NCI-H1930 (cell line): ENCODE results near the gene ARAP1.

Experiments used
- DNase-seq, 2 experiments: peaks; one replicate each; lab custom pipeline; 2025; lab: John Stamatoyannopoulos, UW

Gene ARAP1

DNA sequence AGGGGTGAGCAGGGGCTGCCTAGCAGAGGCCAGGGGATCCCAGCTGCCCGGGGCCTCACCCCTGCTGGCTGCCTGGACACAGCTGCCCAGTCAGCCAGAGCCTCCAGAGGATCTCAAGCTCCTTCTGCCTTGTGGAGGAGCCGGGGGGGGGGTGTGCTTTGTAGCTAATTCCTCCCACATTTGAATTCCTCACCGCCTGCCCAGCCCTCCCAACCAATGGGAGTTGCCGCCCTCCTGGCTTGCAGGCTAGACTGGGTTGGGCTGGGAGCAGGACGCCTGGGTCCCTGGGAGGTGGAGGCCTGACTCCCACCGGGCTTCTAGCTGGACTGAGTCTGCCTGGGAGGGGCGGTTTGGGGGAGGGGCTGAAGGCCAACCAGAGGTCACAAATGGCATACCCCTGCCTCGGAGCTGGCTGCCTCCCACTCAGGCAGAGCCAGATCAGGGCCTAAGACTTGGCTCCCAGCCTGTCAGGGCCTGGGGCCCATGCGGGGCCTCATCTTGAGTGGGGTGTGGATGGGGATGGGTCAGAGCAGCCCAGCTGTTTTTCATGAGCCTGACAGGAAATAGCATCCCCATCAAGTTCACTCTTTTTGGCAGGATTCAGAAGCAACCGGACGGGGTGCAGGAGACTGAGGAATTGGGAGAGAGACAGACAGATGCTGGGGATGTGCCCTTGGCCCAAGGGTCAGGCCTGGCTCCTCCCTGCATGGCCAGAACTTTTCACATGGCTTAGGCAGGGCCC is 48.8 kb downstream of the ARAP1 start:
- no peak for DNase-seq

DNA sequence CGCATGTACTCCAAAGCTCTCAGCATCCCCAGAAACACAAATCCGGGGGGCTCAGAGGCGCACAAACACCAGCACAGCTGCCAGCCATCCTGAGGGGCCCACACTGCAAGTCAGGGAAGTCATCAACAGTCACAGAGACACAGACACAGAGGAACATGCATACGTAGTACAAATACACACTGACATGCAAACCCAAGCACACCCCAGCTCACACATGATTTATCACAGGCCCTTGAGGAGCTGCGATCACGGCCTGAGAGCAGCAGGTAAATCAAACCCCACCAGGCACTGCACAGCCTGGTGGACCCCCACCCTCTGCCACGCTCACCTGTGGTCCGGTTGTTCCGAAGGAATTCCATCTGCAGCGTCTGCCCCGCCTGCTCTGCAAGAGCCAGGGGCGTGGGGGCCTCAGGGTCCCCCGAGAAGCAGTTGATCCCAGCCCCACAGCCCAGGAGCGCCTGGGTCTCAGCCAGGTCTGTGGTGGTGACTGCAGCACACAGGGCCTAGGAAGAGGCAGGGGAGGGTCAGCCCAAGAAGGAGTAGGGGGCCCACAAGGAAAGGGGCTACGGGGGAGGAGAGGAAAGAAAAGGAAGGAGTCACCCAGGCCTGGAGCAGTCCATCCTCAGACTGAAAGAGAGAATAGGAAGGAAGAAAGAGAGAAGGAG is 49.5 kb downstream of the ARAP1 start:
- no peak for DNase-seq

DNA sequence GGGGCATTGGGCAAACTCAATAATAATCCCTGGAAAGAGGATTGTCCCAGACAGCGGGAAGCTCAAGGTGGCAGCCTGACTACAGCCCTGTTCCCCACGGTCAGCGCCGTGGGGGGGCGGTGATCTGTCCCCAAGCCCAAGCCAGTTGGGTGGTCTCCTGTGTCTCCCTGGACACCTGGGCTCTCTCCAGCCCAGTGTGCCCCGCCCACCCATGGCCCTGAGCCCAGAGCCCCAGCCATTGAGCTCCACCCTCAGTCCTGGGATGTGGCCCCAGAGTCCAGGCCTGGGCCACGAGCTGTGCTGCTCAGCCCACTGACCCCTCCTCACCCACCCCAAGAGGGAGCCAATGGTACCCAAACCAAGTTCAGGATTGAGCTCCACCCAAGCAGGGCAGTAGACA is 50.1 kb downstream of the ARAP1 start:
- no peak for DNase-seq

- DNase-seq = no peak
Measured at GRCh38 chr11:72701466-72701865, 50.7 kb downstream of the ARAP1 start.

- DNase-seq = no peak
Measured at GRCh38 chr11:72700146-72700545, 52.1 kb downstream of the ARAP1 start.

- DNase-seq = no peak
Measured at GRCh38 chr11:72697814-72698213, 54.4 kb downstream of the ARAP1 start.

- DNase-seq = no peak
Measured at GRCh38 chr11:72696866-72697700, 55.1 kb downstream of the ARAP1 start.

DNA sequence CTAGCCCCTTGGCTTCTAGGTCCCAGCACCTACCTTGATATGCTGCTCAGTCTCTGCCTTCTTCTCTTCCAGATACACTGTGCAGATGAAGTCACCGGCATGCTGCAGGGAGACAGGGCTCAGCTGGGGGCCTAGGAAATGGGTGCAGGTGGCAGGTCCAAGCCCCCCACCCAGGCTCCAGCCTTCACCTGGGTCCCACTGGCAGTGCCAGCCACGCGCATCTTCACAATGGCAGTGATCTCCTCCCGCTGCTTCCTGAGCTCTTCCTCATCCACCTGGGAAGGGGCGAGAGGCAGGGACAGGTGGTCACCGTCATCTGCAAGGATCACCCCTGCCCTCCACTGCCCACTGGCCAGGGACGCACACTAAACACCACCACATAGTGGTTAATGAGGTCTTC is 56.9 kb downstream of the ARAP1 start:
- no peak for DNase-seq

DNA sequence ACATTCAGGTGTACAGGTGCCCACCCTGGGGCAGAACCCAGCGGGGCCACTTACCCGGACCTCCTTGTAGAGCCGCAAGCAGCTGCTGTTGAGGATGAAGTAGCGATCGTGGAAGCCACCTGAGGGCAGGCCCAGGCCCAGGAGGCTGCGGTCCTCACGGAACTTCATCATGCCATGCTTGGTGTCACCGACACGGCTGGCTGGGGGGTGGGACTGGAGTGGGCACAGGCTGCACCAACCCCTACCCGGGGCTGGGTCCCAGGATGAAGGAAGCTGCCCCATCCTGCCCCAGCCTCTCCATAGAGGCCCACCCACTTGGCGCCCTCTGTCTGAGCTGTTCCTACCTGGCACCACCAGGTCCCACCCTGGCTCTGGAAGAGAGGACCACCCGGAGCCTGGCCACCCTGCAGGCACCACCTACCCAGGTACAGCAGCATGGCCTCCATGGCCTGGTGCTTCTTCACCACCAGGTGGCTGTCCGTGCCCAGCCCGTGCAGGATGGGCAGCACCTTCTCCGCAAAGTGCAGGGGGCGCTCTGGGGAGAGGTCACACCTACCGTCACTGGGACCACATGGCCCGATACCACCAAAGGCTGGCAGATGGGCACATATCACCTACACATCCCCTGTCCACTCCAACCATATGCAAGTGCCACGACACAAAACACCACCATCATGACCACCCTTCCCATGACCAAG is 58.8 kb downstream of the ARAP1 start:
- DNase-seq = no peak

GRCh38 chr11:72692498-72693237 is 59.5 kb downstream of the ARAP1 start:
- no peak for DNase-seq

DNA sequence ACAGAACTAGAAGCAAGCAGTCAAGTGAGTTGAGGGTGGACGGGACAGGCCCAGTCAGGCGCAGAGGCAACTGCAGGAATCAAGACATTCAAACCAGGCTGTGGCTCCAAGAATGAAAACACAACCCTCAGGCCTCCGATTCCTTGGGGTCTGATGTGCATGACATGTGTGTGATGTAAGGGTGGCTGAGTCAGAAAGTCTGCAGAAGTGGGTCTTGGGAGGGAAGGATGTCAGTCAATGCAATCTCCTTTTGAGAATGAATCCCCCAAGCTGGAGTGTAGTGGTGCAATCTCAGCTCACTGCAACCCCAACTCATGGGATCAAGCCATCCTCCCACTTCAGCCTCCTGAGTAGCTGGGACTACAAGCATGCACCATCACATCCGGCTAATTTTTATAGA is 62.0 kb downstream of the ARAP1 start:
- no peak for DNase-seq

GRCh38 chr11:72688929-72689328 is 63.3 kb downstream of the ARAP1 start:
- DNase-seq = no peak

DNA sequence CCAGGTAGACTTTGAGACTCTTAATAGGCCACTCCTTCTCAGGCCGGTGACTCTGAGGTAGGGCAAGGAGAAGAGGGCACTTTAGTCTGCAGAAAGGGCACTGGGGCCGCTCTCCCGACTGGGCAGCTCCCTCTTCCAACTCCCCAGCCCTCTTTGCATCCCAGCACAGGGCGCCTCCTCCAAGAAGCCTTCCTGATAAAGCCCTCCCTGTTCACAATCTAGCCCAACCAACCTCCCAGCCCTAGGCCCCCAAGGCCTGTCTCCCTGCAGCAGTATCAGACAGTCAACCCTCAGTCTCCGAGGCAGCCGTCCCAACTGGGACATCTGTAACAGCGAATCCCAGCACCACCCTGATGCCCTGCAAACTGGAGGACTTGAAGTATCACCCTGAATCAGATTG is 63.7 kb downstream of the ARAP1 start:
- DNase-seq = no peak

DNA sequence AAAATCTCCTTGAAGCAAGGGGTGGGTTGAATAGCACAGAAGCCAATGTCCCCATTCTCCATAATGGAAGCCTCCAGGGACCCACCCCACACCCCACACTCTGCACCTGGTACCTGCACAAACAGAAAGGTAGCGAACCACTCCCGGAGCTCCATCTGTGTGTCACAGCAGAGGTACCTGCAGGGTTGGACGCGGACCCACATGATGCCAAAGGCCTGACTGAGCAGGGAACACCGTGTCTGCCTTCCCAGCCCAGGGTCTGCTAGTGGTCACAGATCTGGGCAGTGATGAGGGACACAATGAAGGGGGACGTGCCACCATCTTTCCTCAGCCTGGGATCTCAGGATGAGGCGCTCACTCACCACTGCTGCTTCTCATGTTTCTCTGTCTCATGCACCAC is 64.9 kb downstream of the ARAP1 start:
- DNase-seq = no peak

- DNase-seq = no peak
Measured at GRCh38 chr11:72686639-72687220, 65.5 kb downstream of the ARAP1 start.

GRCh38 chr11:72685560-72686480 is 66.4 kb downstream of the ARAP1 start:
- no peak for DNase-seq

GRCh38 chr11:72684236-72684912 is 67.8 kb downstream of the ARAP1 start:
- DNase-seq = peak in 1 of 2 experiments; percentile 33

GRCh38 chr11:72683782-72684200 is 68.4 kb downstream of the ARAP1 start:
- DNase-seq = peak in 1 of 2 experiments; percentile 48

DNA sequence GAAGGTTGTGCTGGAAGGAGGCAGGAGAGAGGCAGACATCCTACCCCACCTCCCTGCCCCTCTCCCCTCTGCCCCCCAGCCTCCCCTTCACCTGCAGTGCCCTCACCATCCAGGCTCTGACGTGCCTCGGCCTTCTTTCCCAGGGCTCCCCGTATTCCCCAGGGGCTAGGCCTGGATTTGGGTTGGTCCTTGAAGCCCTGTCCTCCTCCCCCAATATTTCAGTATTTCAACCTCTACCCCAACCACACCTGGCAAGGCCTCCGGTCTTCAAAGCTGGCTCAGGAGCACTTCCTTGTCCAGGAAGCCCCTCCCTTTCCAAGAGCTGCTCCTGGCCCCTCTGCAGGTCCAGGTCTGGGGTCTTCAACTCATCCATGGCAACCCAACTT is 69.4 kb downstream of the ARAP1 start:
- DNase-seq = no peak
